Parathyroid adenoma (tissue), 2 donors: ENCODE results near the gene USP30.
A peak's percentile ranks its signal among the peaks of the same experiment; 100 is the strongest.

Source experiments
- H2AFZ ChIP-seq: fragments of 300-600 bp; sonication (generic); one replicate; pipeline ENCODE4 v1.7.0; 2017; ENCODE audit warnings: antibody characterized with exemption, mild to moderate bottlenecking
- H3K27ac ChIP-seq: fragments of 300-600 bp; sonication (generic); one replicate; pipeline ENCODE4 v1.7.0; 2017
- H3K27me3 ChIP-seq: fragments of 300-600 bp; sonication (generic); one replicate; pipeline ENCODE4 v1.7.0; 2017; ENCODE audit warnings: low read length; ENCODE audit not compliant: control insufficient read depth, insufficient read depth
- H3K36me3 ChIP-seq: fragments of 300-600 bp; sonication (generic); one replicate; pipeline ENCODE4 v1.7.0; 2017; ENCODE audit warnings: low read length; ENCODE audit not compliant: control insufficient read depth, insufficient read depth
- H3K4me1 ChIP-seq: fragments of 300-600 bp; sonication (generic); one replicate; pipeline ENCODE4 v1.7.0; 2017; ENCODE audit warnings: control low read depth
- H3K4me2 ChIP-seq: fragments of 300-600 bp; sonication (generic); one replicate; pipeline ENCODE4 v1.7.0; 2017; ENCODE audit warnings: low read length
- H3K4me3 ChIP-seq: fragments of 300-600 bp; sonication (generic); one replicate; pipeline ENCODE4 v1.7.0; 2017; ENCODE audit warnings: low read depth, low read length
- H3K79me2 ChIP-seq: fragments of 300-600 bp; sonication (generic); one replicate; pipeline ENCODE4 v1.7.0; 2017; ENCODE audit warnings: control low read depth
- H3K9ac ChIP-seq: fragments of 300-600 bp; sonication (generic); one replicate; pipeline ENCODE4 v1.7.0; 2017; ENCODE audit warnings: mild to moderate bottlenecking
- H3K9me3 ChIP-seq: fragments of 300-600 bp; sonication (generic); one replicate; pipeline ENCODE4 v1.7.0; 2017; ENCODE audit warnings: low read length; ENCODE audit not compliant: control insufficient read depth
- CTCF ChIP-seq: fragments of 300-600 bp; sonication (generic); IDR thresholded peaks from one replicate; pipeline ENCODE4 v1.7.0; 2017; ENCODE audit warnings: antibody characterized with exemption, mild to moderate bottlenecking
- donor health status: primary hyperparathyroidism.

Gene USP30

GRCh38 chr12:109120557-109120956 lies 68.2 kb downstream of the USP30 start:
- Histone ChIP-seq H3K4me3 (no peak overlapping the region), H3K9me3 (no peaks in the 10 kb centered on the region), H3K36me3 (no peaks in the 10 kb centered on the region), H3K27me3 (no peaks in the 10 kb centered on the region), H3K4me1 (peaks cover 35% of the 10 kb centered on the region), H3K79me2 (peaks cover 35% of the 10 kb centered on the region), H3K9ac (no peak overlapping the region), H2AFZ (no peak overlapping the region), H3K27ac (no peak overlapping the region), H3K4me2 (no peak overlapping the region)
- TF ChIP-seq CTCF: no peak

- peaks cover 35% of the 10 kb centered on the region for H3K79me2 ChIP-seq
- no peak for TF ChIP-seq CTCF
- H3K4me1 ChIP-seq: peaks cover 36% of the 10 kb centered on the region
- no peak overlapping the region for H3K9ac ChIP-seq
- H3K27me3 ChIP-seq: no peaks in the 10 kb centered on the region
- H2AFZ ChIP-seq: no peak overlapping the region
- H3K36me3 ChIP-seq: no peaks in the 10 kb centered on the region
- no peak overlapping the region for H3K4me3 ChIP-seq
- H3K9me3 ChIP-seq: no peaks in the 10 kb centered on the region
- no peak overlapping the region for H3K4me2 ChIP-seq
- no peak overlapping the region for H3K27ac ChIP-seq
These were observed 69.0 kb downstream of the USP30 start for GRCh38 chr12:109121346-109121880.

GRCh38 chr12:109124878-109125648 lies 72.7 kb downstream of the USP30 start:
- Histone ChIP-seq H3K27me3 (no peaks in the 10 kb centered on the region), H3K79me2 (peaks cover 34% of the 10 kb centered on the region), H3K27ac (peak overlapping the region; percentile 89), H3K9ac (no peak overlapping the region), H3K4me1 (peaks cover 25% of the 10 kb centered on the region), H3K4me2 (no peak overlapping the region), H3K4me3 (no peak overlapping the region), H3K36me3 (no peaks in the 10 kb centered on the region), H3K9me3 (no peaks in the 10 kb centered on the region), H2AFZ (no peak overlapping the region)
- no peak for TF ChIP-seq CTCF

- peak overlapping the region; percentile 89 for H3K27ac ChIP-seq
- peaks cover 25% of the 10 kb centered on the region for H3K4me1 ChIP-seq
- H3K9me3 ChIP-seq: no peaks in the 10 kb centered on the region
- H3K36me3 ChIP-seq: no peaks in the 10 kb centered on the region
- no peaks in the 10 kb centered on the region for H3K27me3 ChIP-seq
- no peak overlapping the region for H3K4me3 ChIP-seq
- peaks cover 27% of the 10 kb centered on the region for H3K79me2 ChIP-seq
- H3K4me2 ChIP-seq: peak overlapping the region; percentile 9
- TF ChIP-seq CTCF: no peak
- no peak overlapping the region for H2AFZ ChIP-seq
- no peak overlapping the region for H3K9ac ChIP-seq
These were observed 73.4 kb downstream of the USP30 start for GRCh38 chr12:109125791-109126190.

GRCh38 chr12:109126784-109127183 lies 74.4 kb downstream of the USP30 start:
- Histone ChIP-seq H3K79me2 (peaks cover 19% of the 10 kb centered on the region), H3K4me2 (no peak overlapping the region), H3K27ac (peak overlapping the region; percentile 89), H3K4me3 (no peak overlapping the region), H2AFZ (no peak overlapping the region), H3K9me3 (no peaks in the 10 kb centered on the region), H3K4me1 (peaks cover 33% of the 10 kb centered on the region), H3K36me3 (no peaks in the 10 kb centered on the region), H3K27me3 (no peaks in the 10 kb centered on the region), H3K9ac (no peak overlapping the region)
- TF ChIP-seq CTCF: no peak
